ENCODE results near the gene TCEA2. TPM values are rescaled to one million over a fixed set of nuclear protein-coding genes. Genes with fewer than 3 reads are reported as not detected.

The TCEA2 gene
- total and polyA plus RNA-seq, 2 of the 13 experiments (the other 11 are each of a cell fraction or from before 2014, with no cell fraction given): 28.1 to 33.7 TPM

GRCh38 chr20:64035933-64036345 lies 27.1 kb upstream of the TCEA2 start, which contains the start of gene C20orf204 (continued):
- peak; percentile 84; the same call in 1 of the 2 replicates for TF ChIP-seq ZNF556 (CRISPR knock-in tag; IDR thresholded peaks at IDR 0.05; ENCODE audit: borderline replicate concordance)
- no peak for TF ChIP-seq GLI4 (CRISPR knock-in tag; IDR thresholded peaks at IDR 0.05; ENCODE audit: borderline replicate concordance)
- 0 out of 2 replicates have a peak, but pooled peaks have one; percentile 72 for TF ChIP-seq ZBTB3 (CRISPR knock-in tag; IDR thresholded peaks at IDR 0.05; ENCODE audit: borderline replicate concordance, low read depth)
- TF ChIP-seq ZNF329 (CRISPR knock-in tag; IDR thresholded peaks at IDR 0.05; ENCODE audit: low read depth): no peak; the same call in 1 of the 2 replicates
- TF ChIP-seq THAP9 (CRISPR knock-in tag; IDR thresholded peaks at IDR 0.05; ENCODE audit: borderline replicate concordance): peak; percentile 70; the same call in 1 of the 2 replicates
- no peak for TF ChIP-seq SMC3 (IDR thresholded peaks at IDR 0.05; ENCODE audit: low read length)
- TF ChIP-seq HHEX (CRISPR knock-in tag; IDR thresholded peaks at IDR 0.05): no peak
- peak; percentile 58 for TF ChIP-seq KDM6A (CRISPR knock-in tag; IDR thresholded peaks at IDR 0.05; ENCODE audit: low read depth)
- TF ChIP-seq HNRNPH1 (optimal IDR thresholded peaks at IDR 0.05; ENCODE audit: low read depth, low read length): no peak
- no peak for TF ChIP-seq NFE2 (CRISPR knock-in tag; IDR thresholded peaks at IDR 0.05)
- peak; percentile 89 for TF ChIP-seq TCF7L2 (IDR thresholded peaks at IDR 0.05; ENCODE audit: low read depth, low read length)
- 0 out of 2 replicates have a peak, but pooled peaks have one; percentile 63 for TF ChIP-seq CBFB (CRISPR knock-in tag; IDR thresholded peaks at IDR 0.05)
- peak; percentile 67 for TF ChIP-seq GABPB1 (CRISPR knock-in tag; IDR thresholded peaks at IDR 0.05)
- no peak for TF ChIP-seq SRY (CRISPR knock-in tag; IDR thresholded peaks at IDR 0.05)
- no peak for TF ChIP-seq NR2C2 (CRISPR knock-in tag; IDR thresholded peaks at IDR 0.05; ENCODE audit: borderline replicate concordance)
- no peak for TF ChIP-seq ARID2 (CRISPR knock-in tag; IDR thresholded peaks at IDR 0.05; ENCODE audit: borderline replicate concordance)
- TF ChIP-seq ZNF180 (CRISPR knock-in tag; IDR thresholded peaks at IDR 0.05; ENCODE audit: borderline replicate concordance, low read depth): no peak; the same call in 1 of the 2 replicates
- TF ChIP-seq PREB (CRISPR knock-in tag; IDR thresholded peaks at IDR 0.05): no peak
- TF ChIP-seq PHB2 (IDR thresholded peaks at IDR 0.05; ENCODE audit: partially characterized antibody): no peak
- TF ChIP-seq ZSCAN31 (CRISPR knock-in tag; IDR thresholded peaks at IDR 0.05; ENCODE audit: low read depth): peak; percentile 54
- TF ChIP-seq REST (IDR thresholded peaks at IDR 0.05; ENCODE audit: borderline replicate concordance in 1 of 2, low read depth in 1 of 2, low read length in 2 of 2): peak in 1 of 2 experiments; percentile 26; a peak in 1 of 4 replicates
- TF ChIP-seq ZFP1 (CRISPR knock-in tag; IDR thresholded peaks at IDR 0.05): no peak; the same call in 1 of the 2 replicates
- no peak; the same call in 1 of the 2 replicates for TF ChIP-seq LBX2 (CRISPR knock-in tag; IDR thresholded peaks at IDR 0.05; ENCODE audit: borderline replicate concordance)
